GM12801 (cell line): ENCODE measurements around the gene CTDSP1.

Experiments used
- TF ChIP-seq, protein P1 (sequence below): IDR thresholded peaks from one replicate; pipeline ENCODE4 v1.5.1; 2011; ENCODE audit warnings: control low read depth; ENCODE audit not compliant: insufficient read length; ENCODE audit errors: extremely low read depth

The CTDSP1 gene, protein sequence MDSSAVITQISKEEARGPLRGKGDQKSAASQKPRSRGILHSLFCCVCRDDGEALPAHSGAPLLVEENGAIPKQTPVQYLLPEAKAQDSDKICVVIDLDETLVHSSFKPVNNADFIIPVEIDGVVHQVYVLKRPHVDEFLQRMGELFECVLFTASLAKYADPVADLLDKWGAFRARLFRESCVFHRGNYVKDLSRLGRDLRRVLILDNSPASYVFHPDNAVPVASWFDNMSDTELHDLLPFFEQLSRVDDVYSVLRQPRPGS

GRCh38 chr2:218399391-218400166, at the start of gene CTDSP1:
Gene CTDSP1, plus strand, starts transcription at chr2:218399868. Its CDS starts 223 bp downstream, at chr2:218400091.
- TF ChIP-seq, protein P1, sequence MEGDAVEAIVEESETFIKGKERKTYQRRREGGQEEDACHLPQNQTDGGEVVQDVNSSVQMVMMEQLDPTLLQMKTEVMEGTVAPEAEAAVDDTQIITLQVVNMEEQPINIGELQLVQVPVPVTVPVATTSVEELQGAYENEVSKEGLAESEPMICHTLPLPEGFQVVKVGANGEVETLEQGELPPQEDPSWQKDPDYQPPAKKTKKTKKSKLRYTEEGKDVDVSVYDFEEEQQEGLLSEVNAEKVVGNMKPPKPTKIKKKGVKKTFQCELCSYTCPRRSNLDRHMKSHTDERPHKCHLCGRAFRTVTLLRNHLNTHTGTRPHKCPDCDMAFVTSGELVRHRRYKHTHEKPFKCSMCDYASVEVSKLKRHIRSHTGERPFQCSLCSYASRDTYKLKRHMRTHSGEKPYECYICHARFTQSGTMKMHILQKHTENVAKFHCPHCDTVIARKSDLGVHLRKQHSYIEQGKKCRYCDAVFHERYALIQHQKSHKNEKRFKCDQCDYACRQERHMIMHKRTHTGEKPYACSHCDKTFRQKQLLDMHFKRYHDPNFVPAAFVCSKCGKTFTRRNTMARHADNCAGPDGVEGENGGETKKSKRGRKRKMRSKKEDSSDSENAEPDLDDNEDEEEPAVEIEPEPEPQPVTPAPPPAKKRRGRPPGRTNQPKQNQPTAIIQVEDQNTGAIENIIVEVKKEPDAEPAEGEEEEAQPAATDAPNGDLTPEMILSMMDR, result no peak

DNA sequence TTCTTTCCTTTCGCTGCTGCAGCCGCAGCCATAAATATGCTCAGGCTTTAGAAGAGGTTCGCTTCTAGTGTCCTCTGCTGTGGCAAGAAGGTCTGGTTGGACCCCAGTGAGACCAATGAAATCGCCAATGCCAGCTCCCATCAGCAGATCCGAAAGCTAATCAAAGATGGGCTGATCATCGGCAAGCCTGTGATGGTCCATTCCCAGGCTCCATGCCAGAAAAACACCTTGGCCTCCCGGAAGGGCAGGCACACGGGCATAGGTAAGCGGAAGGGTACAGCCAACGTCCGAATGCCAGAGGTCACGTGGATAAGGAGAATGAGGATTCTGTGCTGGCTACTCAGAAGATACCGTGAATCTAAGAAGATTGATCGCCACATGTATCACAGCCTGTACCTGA, 45.6 kb upstream of the CTDSP1 start:
- TF ChIP-seq, protein P1, result no peak

- TF ChIP-seq, protein P1, result no peak
Observed at GRCh38 chr2:218354850-218355443, 44.7 kb upstream of the CTDSP1 start.

DNA sequence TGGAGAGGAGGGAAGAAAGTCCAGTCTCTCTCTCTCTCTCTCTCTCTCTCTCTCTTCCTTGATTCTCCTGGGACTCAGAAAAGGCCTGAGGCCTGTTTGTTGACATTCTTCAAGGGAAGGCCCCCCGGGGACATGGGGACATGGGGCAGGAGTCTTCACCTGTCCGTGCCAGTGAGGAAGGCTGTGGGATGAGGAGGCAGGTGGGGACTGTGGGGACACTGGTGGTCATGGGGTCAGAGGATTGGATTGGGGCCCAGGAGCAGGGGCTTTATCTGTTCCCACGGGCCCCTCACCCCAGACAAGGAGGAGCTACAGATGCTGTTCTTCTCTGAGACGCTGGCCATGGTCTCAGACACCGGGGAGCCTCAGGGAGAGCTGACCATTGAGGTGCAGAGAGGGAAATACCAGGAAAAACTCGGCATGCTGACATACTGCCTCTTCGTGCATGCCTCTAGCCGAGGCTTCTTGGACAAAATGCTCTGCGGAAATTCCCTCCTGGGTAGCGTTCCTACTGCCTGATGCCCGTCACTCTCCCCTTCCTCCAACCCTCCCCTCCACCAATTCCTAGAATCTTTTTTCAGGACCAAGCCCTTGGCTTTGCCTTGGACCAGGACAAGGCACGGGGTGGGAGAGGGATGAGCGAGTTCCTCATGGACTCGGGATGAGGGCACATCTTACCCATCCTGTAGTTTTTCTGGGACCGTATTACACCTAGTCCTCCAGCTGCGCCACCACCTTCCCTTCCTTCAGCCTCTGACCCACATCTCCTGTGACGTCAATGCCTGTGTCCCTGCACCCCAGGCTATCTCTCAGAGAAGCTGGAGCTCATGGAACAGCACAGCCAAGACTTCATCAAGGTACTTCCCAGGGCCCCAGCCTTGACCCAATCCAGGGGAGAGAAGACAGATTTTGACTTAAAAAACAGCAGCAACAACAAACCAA, 42.2 kb upstream of the CTDSP1 start:
- TF ChIP-seq, protein P1, result no peak

GRCh38 chr2:218360453-218360852, 39.2 kb upstream of the CTDSP1 start:
- TF ChIP-seq, protein P1, result no peak

DNA sequence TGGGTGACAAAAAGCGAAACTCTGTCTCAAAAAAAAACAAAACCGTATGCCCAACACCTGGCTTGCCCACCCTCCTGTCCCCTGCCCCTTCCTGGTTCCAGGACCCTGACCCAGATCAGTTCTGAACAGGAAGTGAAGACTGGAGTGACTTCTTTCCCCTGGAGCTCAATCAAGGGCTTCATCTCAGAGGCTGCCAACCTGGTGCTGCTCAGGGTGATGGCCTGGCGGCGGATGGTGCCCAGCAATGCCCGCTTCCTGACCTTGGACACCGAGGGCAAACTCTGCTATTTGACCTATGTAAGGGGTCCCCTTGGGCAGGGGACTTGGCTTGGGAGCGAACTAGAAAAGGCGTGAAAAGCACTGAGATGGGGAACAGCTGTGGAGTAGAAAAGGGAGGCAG, 37.1 kb upstream of the CTDSP1 start:
- TF ChIP-seq, protein P1, result no peak

DNA sequence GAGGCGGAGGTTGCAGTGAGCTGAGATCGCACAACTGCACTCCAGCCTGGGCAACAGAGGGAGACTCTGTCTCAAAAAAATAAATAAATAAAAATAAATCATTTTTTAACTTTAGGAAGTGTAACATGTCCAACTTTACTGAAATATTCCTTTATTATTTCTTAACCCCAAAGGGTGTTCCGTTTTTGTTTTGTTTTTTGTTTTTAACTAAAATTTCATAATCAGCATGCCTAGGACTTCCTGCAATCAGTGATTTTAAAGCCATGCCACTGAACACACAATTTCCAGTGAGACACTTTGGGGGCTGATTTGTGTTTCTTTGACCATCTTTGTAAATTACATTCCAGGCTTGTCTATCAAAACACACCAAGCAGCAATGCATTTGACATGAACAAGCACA, 35.9 kb upstream of the CTDSP1 start:
- TF ChIP-seq, protein P1, result no peak
